ENCODE measurements around the gene FARS2. TPM values are rescaled to one million over a fixed set of nuclear protein-coding genes. Genes with fewer than 3 reads are reported as not detected.
"Not testable (repeated sequence)": the region's sequence is repeated elsewhere in the genome, so short reads cannot be mapped to it uniquely, and the experiment has no call there.

The FARS2 gene
- total RNA-seq, 1 donor from 2014 or later = 27.4 TPM

DNA sequence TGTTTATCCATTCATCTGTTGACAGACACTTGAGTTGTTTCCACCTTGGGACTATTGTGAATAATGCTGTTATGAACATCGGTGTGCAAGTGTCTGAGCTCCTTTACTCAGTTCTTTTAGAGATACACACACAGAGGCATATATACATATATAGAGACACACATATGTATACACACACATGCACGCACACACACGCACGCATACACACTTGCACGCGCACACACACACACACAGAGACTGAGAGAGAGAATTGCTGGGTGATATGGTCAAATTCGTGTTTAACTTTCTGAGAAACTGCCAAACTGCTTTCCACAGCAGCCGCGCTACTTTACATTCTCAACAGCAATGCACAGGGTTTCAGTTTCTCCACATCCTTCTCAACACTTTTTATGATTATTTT lies 273.3 kb downstream of the FARS2 start:
- DNase-seq (ENCODE audit: low spot score) = no peak

DNA sequence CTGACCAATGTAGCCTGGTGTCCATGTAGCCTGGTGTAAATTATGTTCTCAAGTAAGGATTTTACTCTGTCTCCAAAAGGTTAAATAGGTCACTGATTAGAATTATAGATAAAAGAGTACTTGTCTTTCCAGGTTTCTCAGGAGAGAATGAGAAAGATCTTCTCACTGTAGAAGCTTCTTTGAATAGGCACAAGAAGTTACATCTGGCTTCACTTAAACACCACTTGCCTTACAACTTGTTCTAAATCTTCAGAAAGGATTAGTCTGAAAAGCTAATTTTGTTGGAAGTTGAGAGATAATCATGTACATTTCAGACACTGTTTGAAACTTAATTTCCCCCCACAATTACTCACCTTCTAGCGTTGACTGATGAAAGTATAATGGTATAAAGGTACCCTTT lies 275.3 kb downstream of the FARS2 start:
- DNase-seq (ENCODE audit: low spot score) = no peak

DNA sequence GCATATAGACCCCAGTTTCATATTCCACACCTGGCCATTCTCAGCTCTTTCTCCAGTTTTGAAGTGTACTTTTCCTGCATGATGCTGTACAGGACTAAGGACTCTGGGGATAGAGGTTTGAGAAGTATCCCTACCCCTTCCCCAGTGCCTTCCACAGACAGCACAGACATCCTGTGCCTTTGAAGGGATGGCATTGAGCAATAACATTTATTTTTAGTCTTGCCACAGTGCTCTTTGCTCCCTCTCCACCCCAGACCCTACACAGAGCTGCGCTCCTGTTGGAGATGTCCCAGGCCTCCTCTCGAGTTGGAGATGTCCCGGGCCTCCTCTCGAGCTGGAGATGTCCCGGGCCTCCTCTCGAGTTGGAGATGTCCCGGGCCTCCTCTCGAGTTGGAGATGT lies 275.8 kb downstream of the FARS2 start:
- no peak for DNase-seq (ENCODE audit: low spot score)

DNA sequence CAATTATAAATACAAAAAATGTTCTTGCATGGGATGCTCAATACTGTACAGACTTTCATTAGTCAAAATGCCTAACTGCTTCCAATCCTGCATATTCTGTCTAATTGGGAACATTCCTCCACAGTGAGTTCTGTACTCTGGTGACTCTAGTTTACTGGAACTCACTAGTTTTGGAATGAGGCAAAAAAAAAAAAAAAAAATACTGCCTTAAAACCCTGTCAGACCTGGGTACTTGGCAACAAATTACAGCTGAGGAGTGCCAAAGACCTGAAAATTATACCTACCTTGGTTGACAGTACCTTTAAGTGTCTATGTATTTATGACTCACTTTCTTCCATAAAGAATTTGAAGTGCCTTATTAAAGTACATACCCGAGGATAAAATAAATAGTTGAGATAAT lies 276.7 kb downstream of the FARS2 start:
- no peak for DNase-seq (ENCODE audit: low spot score)

DNA sequence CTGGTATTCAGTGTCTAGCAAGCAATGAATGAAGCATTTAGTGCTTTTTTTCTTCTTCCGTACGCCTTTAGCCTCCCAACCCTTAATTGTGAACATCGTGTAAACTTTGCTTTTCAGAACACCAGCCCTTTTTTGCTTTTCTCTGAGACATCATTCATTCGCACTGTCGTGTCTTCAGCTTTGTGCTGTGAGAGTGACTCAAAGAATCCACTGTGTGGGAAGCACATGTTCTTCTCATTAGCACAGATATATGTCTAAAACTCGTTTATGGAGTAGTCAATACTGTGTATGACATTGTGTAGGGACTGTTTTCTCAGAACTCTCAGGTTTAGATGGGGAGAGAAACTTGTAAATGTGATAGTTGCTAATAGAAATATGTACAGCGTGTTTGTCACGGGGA lies 279.1 kb downstream of the FARS2 start:
- DNase-seq (ENCODE audit: low spot score) = no peak

DNA sequence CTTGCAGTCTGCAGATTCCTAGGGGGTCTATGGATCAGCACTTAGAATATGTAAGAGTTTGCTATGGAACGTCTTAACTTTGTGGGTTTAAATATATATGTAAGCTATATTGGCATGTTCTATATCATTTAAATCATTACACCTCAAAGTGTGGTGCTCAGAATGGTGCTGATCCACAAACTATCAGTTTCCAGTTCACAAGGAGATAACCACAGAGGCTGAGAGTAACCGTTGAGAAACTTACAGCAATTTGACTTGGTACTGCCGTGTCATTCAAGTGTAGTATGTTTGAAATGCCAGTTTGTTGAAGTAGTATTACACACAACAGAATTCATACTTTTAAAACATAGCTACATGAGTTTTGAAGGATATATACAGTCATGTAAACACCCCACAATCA lies 279.7 kb downstream of the FARS2 start:
- DNase-seq (ENCODE audit: low spot score) = no peak

DNA sequence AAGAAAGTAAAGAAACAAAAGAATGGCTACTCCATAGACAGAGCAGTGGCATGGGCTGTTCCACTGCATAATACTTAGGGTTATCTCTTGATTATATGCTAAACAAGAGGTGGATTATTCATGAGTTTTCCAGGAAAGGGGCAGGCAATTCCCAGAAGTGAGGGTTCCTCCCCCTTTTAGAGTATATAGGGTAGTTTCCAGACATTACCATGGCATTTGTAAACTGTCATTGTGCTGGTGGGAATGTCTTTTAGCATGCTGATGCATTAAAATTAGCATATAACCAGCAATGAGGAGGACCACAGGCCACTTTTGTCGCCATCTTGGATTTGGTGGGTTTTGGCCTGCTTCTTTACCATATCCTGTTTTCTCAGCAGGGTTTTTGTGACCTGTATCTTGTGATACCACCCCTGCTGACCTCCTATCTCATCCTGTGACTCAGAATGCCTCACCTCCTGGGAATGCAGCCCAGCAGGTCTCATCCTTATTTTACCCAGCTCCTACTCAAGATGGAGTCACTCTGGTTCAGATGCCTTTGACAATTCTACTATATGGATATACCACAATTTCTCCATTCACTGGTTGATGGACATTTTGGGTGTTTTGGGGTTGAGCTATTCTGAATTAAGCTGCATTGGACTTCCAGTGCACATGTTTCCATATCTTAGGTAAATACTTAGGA lies 280.6 kb downstream of the FARS2 start:
- DNase-seq (ENCODE audit: low spot score) = no peak

DNA sequence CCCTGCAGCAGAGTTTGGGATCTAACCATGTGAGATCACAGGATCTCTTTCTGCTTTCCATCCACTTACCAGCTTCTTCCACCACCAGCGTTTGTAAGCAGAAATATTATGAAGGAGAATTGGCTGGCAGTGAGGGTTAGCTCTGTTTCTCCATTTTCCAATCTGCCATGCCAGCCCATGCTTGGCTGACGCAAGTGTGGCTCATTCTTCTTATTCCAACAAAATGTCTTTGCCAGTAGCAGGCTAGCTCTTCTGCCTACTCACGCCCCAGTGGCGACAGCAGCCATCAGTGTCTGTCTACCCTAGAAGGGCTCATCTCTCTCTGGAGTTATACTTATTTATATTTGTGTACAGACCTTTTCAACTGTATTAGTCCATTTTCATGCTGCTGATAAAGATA lies 286.2 kb downstream of the FARS2 start:
- no peak for DNase-seq (ENCODE audit: low spot score)

DNA sequence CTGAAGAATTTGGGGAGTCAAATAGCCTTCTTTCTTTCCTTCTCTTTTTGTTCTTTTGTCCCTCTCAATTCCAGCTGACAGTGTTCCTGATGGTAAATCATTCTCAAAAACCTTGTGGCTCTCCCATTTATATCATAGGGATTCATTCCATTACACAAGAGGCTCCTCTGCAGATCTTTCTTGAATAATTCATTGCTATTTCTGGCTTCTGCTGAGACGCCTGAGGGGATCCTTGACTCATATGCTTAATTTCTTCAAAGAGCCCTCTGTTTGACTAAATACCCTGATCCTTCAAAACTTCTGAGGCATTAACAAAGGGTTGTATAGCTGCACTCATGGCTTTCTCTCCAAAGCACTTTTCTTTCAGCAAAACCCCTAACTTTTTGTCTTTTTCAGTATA lies 289.3 kb downstream of the FARS2 start:
- no peak for DNase-seq (ENCODE audit: low spot score)

DNA sequence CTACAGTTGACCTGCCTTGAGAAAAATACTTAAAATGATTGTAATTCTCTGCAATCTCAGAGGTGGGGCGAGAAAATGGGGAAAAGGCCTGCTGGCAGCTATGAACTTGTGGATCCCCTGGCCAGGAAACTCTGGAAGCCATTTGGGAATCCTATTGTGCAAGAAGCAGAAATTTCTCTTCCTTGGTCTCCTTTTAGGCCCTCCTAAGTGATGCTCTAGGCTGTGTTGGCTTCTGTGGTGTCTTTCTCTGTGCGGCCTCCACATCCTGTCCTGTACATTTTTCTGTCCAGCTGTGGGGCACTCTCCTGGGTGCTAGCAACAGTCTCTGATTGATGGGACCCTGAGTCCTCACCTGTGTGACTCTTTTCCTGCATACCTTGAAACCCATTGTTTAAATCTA lies 290.9 kb downstream of the FARS2 start:
- DNase-seq (ENCODE audit: low spot score) = no peak

DNA sequence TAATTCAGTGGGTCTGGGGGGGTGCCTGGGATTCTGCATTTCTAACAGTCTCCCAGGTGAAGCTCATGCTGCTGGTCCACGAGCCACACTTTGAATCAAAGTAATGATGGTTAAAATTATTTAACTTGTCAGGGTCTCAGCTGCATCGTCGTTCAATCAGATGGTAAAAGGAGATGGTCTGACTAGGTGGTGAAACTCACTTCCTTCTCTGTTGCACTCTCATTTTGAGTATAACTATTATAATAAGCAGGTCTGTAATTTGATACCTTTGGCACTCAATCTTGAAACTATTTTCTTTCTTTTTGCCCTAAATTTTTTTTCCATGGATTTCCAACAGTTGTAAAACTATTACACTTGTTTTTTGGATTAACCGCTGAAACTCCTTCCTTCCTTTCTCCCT lies 292.5 kb downstream of the FARS2 start:
- DNase-seq (ENCODE audit: low spot score) = no peak

DNA sequence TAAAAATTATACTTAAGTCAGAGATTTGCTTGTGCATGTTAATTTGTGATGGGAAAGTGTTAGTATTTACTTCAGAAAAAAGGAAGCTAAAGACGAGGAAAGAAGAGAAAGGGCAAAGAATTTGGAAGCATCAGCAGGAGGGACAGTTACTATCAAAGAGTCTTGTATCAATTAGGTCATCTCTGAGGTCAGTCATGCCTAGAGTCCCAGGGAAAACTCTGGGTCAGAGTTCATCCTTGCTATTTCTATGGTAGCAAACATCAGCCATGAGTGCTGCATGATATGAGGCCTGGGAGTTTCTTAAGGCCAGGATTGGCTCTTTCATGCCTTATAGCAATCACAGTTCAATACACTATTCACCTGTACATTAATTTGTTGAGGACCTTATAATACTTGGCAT lies 292.9 kb downstream of the FARS2 start:
- DNase-seq (ENCODE audit: low spot score) = no peak

DNA sequence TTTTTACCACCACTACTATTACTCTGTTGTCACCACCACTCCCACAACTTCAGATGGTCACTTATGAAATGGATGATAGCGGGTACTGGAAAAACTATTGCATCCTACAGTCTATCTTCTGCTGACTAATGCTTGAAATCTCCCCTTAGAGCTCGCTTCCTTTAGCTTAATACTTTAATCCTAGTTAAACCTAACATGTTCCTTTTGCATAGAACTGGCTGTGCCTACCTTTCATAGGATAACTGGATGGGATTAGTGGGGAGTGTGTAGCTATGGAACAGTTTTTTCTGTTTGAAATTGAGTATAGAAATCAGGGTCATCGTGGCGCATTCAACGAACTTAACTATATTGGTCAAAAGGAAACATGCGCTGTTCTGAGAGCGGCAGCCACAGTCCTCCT lies 294.7 kb downstream of the FARS2 start:
- no peak for DNase-seq (ENCODE audit: low spot score)

DNA sequence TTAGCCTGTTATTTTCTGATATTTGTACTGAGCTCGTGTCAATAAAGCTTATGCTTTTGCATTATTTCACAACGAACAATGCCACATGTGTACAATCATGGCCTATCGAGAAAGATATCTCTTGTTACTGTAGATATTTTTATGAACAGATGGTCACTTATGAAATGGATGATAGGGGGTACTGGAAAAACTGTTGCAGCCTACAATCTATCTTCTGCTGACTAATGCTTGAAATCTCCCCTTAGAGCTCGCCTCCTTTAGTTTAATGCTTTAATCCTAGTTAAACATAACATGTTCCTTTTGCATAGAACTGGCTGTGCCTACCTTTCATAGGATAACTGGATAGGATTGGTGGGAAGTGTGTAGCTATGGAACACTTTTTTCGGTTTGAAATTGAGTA lies 296.2 kb downstream of the FARS2 start:
- DNase-seq (ENCODE audit: low spot score) = no peak

DNA sequence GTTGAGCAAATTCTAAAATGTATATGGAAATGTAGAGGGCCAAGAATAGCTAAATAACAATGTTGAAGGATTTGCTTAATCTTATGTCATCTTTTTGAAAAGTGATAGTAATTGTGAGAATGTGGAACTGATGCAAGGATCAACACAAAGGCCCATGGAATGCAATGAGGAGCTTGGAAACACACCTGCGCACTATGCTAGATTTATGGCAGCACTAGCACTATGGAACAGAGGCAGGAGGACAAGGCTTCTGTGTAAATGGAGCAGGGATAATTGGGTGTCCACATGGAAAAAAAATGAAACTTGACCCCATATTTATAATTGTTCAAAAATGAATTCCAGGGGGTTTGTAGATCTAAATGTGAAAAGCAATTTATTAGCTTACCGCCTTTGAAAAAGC lies 298.3 kb downstream of the FARS2 start:
- no peak for DNase-seq (ENCODE audit: low spot score)

DNA sequence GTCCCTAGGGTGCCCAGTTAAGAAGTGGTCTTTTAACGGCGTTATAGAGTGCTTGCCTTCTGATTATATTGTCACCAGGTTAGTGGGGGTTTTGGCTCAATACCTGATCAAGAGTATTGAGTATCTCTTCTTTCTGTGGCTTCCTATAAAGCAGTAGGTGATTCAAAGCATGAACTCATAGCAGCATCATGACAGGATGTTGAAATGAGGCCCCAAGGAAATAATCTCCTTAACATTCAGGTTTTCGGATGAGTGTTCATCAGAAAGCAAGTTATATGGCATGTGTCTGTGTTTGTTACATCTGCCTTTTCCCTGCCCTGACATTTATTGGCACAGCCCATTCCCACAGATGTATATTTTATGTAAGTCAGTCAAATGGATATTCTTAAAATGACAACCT lies 301.0 kb downstream of the FARS2 start:
- DNase-seq (ENCODE audit: low spot score) = no peak

DNA sequence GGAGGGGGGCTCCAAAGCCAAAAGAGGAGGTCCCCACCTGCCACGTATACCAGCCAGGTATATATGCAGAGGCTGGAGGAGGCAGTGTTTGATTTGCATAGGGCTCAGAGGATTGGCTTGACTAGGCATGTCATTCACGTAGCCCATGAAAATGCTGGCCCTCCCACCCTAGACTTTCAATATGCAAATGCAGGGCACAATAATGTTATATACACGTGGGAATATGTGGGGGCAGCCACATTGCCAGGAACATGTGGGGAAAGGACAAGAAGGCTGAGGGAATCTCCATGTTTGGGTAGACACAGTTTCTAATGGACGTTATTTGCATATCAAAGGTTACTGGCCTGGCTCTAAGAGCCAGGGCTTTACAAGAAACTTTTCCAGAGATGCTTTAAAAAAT lies 301.8 kb downstream of the FARS2 start:
- no peak for DNase-seq (ENCODE audit: low spot score)

DNA sequence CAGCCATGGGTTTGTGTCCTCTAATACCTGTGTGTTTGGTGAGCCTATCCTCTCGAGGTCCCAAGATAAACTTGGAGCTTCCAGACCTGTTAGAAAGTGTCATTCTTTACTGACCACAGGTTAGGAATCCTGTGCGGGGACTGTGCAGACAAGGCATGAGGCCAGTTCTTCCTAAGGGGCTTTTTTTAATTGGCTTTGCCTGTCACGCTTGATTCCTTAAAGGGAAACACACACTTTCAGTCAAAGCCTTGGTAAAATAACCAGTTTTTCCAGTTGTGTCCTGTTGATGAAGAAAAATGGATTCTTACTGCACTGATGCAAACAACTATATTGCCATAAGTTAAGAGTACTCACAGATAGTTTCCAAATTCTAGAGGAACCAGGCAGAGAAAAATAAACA lies 303.4 kb downstream of the FARS2 start:
- not testable (repeated sequence) for DNase-seq (ENCODE audit: low spot score)

DNA sequence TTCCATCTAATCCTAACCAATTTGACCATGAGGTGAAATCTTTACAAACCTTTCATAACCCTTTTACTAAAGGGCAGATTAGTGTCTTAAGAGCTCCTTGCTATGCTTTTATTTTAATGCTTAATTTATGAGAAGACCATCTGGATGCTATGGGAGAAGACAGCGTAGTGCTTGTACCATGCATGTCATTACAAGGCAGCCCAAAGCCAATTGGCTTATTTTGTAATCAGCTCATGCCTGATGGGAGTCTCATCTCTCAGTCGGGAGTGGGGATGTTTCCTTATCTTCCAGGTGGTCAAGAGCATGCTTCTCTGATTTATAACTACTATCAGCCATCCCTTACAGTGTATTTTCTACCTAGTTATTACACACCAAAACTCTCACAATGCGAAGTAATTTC lies 304.7 kb downstream of the FARS2 start:
- DNase-seq (ENCODE audit: low spot score) = no peak

DNA sequence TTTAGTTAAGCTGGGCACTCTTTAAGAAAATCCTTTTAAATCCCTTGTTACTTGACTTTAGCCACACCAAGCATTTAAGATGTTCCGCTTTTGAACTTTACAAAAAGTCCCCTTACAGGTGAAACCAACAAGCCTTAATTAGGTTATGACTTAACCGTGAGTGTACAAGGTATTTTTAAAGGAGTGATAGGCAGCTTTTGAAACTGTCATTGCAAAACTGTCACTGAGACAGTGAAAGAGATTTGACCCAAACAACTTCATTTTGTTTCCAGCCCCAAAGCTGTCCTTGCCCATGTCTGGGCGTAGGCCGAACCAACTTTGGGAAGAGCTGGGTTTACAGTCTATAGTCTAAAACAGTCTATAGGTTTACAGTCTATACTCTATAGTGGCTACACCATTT lies 305.4 kb downstream of the FARS2 start:
- no peak for DNase-seq (ENCODE audit: low spot score)

DNA sequence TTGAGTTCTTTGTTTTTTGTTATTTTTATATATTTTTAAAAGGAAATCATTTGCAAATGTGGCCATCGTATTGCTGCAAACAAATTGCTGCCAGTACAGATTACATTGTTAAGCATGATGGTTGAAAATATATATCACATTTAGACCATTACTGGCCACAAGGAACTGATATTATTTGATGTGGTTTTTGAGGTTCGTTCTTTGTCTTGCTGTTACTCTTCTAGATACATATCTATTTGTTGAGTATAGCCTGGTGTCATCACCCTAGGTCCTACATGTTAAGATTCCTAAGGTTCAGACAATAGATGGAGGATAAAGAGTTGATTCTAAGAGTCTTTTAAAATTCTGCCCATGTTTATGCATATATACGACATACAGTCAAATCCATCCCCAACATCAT lies 306.0 kb downstream of the FARS2 start:
- DNase-seq (ENCODE audit: low spot score) = no peak

DNA sequence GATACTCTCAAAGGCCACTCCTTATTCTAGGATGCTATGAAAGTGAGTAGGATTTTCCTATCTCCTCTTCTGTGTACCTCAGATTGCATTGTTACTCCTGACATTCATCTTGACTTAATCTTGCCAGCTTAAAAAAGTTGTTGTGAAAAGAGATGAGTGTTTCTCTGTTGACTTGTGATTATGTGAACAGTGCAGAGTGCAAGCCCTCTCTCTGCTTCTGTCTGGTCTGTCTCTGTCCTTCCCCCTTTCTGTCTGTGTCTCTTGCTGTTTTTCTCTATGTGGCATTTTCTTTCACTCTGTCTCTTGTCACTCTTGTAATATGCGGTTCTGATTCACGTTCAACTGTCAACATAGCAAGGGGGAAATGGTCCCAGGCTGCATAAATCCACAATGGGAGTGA lies 306.6 kb downstream of the FARS2 start:
- DNase-seq (ENCODE audit: low spot score) = no peak

DNA sequence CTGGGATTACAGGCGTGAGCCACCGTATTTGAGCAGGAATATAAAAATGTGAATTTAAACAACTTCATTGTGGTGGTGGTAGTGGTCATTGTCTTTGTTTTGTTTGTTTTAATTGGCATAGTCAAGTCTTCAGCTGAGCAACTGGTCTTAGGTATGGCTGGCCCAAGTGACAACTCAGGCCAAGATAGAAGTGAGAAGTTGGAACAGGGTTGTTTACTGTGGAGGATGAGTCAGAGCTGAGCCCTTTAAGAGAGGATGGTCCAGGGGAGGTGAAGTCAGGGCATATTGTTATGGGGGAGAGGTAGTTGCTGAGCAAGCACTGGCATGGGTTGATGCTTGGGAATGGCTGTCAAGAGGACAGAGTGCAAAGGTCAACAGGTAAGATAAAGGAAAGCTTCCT lies 308.2 kb downstream of the FARS2 start:
- DNase-seq (ENCODE audit: low spot score) = no peak

DNA sequence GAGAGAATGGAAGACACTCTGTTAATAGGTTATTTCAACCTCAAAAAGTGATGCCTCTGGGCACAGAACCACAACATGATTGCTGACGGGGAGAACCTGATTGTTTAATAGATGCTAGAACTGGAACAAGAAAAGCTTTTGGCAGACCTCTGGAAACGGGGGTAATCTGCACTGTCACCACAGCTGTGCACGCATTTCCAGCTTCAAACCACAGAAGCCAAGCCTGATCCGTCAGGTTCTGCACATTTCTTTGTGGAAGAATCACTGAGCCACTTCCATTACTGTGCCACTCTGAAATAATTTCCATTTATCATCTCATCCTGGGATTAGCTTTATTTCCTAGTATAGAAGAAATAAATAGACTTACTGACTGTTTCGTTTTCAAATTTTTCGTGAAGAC lies 309.3 kb downstream of the FARS2 start:
- DNase-seq (ENCODE audit: low spot score) = no peak
